B cell (primary cell): ENCODE results near the gene CPB2. TPM values are rescaled to one million over a fixed set of nuclear protein-coding genes. Genes with fewer than 3 reads are reported as not detected.

Experiments used
- ATAC-seq: fragments of 200-7000 bp; cut with Tn5 transposase; one replicate; pipeline ENCODE4 v1.10.0; 2021; ENCODE audit warnings: low read depth, mild to moderate bottlenecking, moderate number of reproducible peaks, moderate library complexity
- CTCF ChIA-PET: fragments of 350-600 bp; sonication (Branson Sonifier 250); formaldehyde crosslinking; loops from one replicate; lab custom pipeline; 2021; ENCODE audit warnings: antibody characterized with exemption, inconsistent platforms; lab: Charles Lee
- POLR2A ChIA-PET: fragments of 350-600 bp; sonication (Branson Sonifier 250); formaldehyde crosslinking; loops from one replicate; lab custom pipeline; 2021; ENCODE audit warnings: antibody characterized with exemption; lab: Charles Lee
- DNase-seq: peaks from one replicate; pipeline ENCODE4 v3.0.0; 2013
- H2AFZ ChIP-seq: 2 replicates; pipeline ENCODE4 v1.6.1; 2012; ENCODE audit warnings: mild to moderate bottlenecking, low read depth, low read length; ENCODE audit not compliant: insufficient read depth, poor library complexity, severe bottlenecking
- H3K27ac ChIP-seq, 2 donors: 1 replicate in 1 of 2; 2 replicates in 1 of 2; pipeline ENCODE4 v1.5.1; 2012 to 2013; ENCODE audit warnings: low read length in 2 of 2, mild to moderate bottlenecking in 2 of 2, moderate library complexity in 1 of 2
- H3K27me3 ChIP-seq, 4 experiments: fragments of 200-600 bp in 1 of 4; sonication (generic) in 1 of 4; replicated peaks in 1 of 4; 1 replicate in 2 of 4; 2 replicates in 2 of 4; pipeline versions ENCODE4 v1.6.1 to v1.7.0; 2013 to 2016; ENCODE audit warnings: low read length in 3 of 4, mild to moderate bottlenecking in 2 of 4, mixed read lengths in 1 of 4, moderate library complexity in 1 of 4; ENCODE audit not compliant: insufficient read depth in 4 of 4, control insufficient read depth in 3 of 4; ENCODE audit errors: control extremely low read depth in 1 of 4
- H3K36me3 ChIP-seq, 2 experiments: replicated peaks in 1 of 2; 1 replicate in 1 of 2; 2 replicates in 1 of 2; pipeline versions ENCODE4 v1.6.1 to v1.7.1; 2013; ENCODE audit warnings: low read length in 1 of 2; ENCODE audit not compliant: insufficient read depth in 2 of 2, control insufficient read depth in 1 of 2; ENCODE audit errors: control extremely low read depth in 1 of 2, extremely low read depth in 1 of 2
- H3K4me1 ChIP-seq, 2 donors: fragments of 200-600 bp in 1 of 2; sonication (generic) in 1 of 2; 1 replicate in 1 of 2; 2 replicates in 1 of 2; pipeline versions ENCODE4 v1.5.1 to v1.6.1; 2013 to 2017; ENCODE audit warnings: low read length in 2 of 2; ENCODE audit not compliant: control insufficient read depth in 2 of 2, insufficient read depth in 2 of 2
- H3K4me2 ChIP-seq: replicated peaks from 2 replicates; pipeline ENCODE3; 2012; ENCODE audit warnings: mild to moderate bottlenecking, low read depth, low read length; ENCODE audit not compliant: poor library complexity, severe bottlenecking
- H3K4me3 ChIP-seq, 5 experiments: fragments of 200-600 bp in 1 of 5; sonication (generic) in 1 of 5; 1 replicate in 3 of 5; 2 replicates in 2 of 5; pipeline versions ENCODE4 v1.5.1 to v1.7.0; 2011 to 2016; ENCODE audit warnings: low read length in 4 of 5, mild to moderate bottlenecking in 4 of 5, low read depth in 2 of 5, control low read depth in 1 of 5, moderate library complexity in 1 of 5; ENCODE audit not compliant: insufficient read depth in 1 of 5; ENCODE audit errors: control extremely low read depth in 1 of 5, extremely low read depth in 1 of 5
- H3K79me2 ChIP-seq: fragments of 200-600 bp; sonication (generic); one replicate; pipeline ENCODE4 v1.6.0; 2016; ENCODE audit warnings: low read length; ENCODE audit not compliant: control insufficient read depth, insufficient read depth
- H3K9ac ChIP-seq: fragments of 200-600 bp; sonication (generic); 2 replicates; pipeline ENCODE4 v1.6.1; 2017; ENCODE audit warnings: mild to moderate bottlenecking, low read length, moderate library complexity
- H3K9me3 ChIP-seq, 3 donors: one replicate each; pipeline versions ENCODE4 v1.6.1 to v1.7.1; 2013; ENCODE audit warnings: low read length in 2 of 3; ENCODE audit not compliant: control insufficient read depth in 2 of 3, insufficient read depth in 1 of 3; ENCODE audit errors: control extremely low read depth in 1 of 3
- H4K20me1 ChIP-seq: 2 replicates; pipeline ENCODE4 v1.6.0; 2012; ENCODE audit warnings: mild to moderate bottlenecking, low read length; ENCODE audit not compliant: insufficient read depth, control insufficient read depth, poor library complexity, severe bottlenecking
- H3K27ac Mint-ChIP-seq: one replicate; pipeline ENCODE4 v1.8.0; 2021; ENCODE audit warnings: mixed read lengths
- H3K27me3 Mint-ChIP-seq: one replicate; pipeline ENCODE4 v1.8.0; 2021; ENCODE audit warnings: mixed read lengths
- H3K4me1 Mint-ChIP-seq: one replicate; pipeline ENCODE4 v1.8.0; 2021; ENCODE audit warnings: mixed read lengths
- H3K4me3 Mint-ChIP-seq: one replicate; pipeline ENCODE4 v1.8.0; 2021; ENCODE audit warnings: mixed read lengths
- H3K9me3 Mint-ChIP-seq: one replicate; pipeline ENCODE4 v1.8.0; 2022; ENCODE audit warnings: mixed read lengths; ENCODE audit not compliant: insufficient read depth
- EZH2 ChIP-seq: IDR thresholded peaks from 2 replicates; pipeline ENCODE4 v1.6.1; 2012; ENCODE audit warnings: borderline replicate concordance, low read depth, mild to moderate bottlenecking, moderate library complexity, low read length; ENCODE audit not compliant: insufficient read depth, poor library complexity, severe bottlenecking
- WGBS: methylation state at CpG from one replicate; pipeline ENCODE4 v1.1.5; 2013; ENCODE audit warnings: missing lambda C conversion rate; ENCODE audit not compliant: insufficient coverage; 5-methylcytosine and 5-hydroxymethylcytosine counted together
- intact Hi-C: fragments of 100-400 bp; cut with micrococcal nuclease; formaldehyde crosslinking; loops from one replicate; pipeline ENCODE4 v1.10.0; 2022
- polyA plus RNA-seq: library from polyadenylated mRNA; depleted of rRNA; stranded (reverse); fragments of >200 nt; gene quantifications from 2 replicates; pipeline ENCODE4 v1.2.3, GENCODE V29; 2012
- total RNA-seq, 2 donors: library from RNA; stranded (reverse); fragments of 120-200 nt in 1 of 2; gene quantifications; 1 replicate in 1 of 2; 2 replicates in 1 of 2; pipeline versions ENCODE4 v1.2.3 to v1.2.4, GENCODE V29; 2013 to 2022
- TF ChIP-seq, protein P1 (sequence below): fragments of 200-600 bp; IDR thresholded peaks from one replicate; pipeline ENCODE4 v1.8.0; 2022; ENCODE audit warnings: antibody characterized with exemption, mild to moderate bottlenecking

CPB2 gene
- total and polyA plus RNA-seq, 2 donors (not counting 1 experiment from before 2014, with no cell fraction given), result not detected

DNA sequence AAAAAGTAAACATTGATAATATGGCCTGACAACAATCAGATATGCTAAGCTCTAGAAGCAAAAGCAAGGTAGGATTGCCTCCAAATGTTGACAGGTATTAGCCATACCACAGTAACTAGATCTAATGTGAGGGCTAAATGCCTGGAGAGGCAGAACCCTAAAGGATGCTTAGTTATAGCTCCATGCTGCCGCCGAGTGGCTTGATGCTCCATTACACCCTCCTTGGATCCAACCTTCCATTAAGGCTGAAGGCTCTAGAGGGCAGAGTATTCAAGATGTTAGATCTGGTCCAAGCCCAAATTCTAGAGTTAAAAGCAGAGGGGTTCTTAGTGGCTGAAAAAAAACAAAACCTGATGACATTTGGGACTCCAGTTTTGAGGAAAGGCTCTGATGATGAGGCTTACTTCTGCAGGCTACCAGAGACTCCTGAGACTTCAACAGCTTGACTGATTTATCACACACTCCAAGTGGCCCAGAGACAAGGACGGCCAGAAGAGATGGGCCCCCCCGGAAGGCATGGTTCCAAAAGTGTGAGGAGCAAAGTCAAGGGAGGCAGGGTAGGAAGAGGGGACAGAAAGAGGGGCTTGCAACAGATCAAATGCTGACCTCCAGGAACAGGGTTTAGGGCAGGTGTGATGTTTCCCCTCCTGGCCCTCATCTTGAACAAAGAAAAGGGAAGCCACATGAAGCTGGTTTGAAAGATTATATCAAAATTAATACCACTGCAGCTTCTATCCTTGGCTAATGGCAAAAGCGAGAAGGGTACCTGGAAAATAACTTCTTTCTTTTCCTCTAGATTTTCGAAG is 21.9 kb upstream of the CPB2 start:
- intact Hi-C loops, result loop anchor here (5.0 to 10.0 kb wide), 4 partner anchors 36 to 322 kb away; partner anchors contain the start of gene ZC3H13
- H3K9ac ChIP-seq, result no peak overlapping the region
- no peak for TF ChIP-seq EZH2
- TF ChIP-seq, protein P1, sequence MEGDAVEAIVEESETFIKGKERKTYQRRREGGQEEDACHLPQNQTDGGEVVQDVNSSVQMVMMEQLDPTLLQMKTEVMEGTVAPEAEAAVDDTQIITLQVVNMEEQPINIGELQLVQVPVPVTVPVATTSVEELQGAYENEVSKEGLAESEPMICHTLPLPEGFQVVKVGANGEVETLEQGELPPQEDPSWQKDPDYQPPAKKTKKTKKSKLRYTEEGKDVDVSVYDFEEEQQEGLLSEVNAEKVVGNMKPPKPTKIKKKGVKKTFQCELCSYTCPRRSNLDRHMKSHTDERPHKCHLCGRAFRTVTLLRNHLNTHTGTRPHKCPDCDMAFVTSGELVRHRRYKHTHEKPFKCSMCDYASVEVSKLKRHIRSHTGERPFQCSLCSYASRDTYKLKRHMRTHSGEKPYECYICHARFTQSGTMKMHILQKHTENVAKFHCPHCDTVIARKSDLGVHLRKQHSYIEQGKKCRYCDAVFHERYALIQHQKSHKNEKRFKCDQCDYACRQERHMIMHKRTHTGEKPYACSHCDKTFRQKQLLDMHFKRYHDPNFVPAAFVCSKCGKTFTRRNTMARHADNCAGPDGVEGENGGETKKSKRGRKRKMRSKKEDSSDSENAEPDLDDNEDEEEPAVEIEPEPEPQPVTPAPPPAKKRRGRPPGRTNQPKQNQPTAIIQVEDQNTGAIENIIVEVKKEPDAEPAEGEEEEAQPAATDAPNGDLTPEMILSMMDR, result peak; percentile 80
- WGBS, result no CpG with 5 or more reads among the region's 6 CpGs
- peaks cover 6% of the 10 kb centered on the region for H4K20me1 ChIP-seq
- no peak overlapping the region for H3K4me2 ChIP-seq
- Mint-ChIP-seq H3K9me3 (no peaks in the 10 kb centered on the region), H3K4me1 (peaks cover 30% of the 10 kb centered on the region), H3K27ac (peak overlapping the region; percentile 88), H3K4me3 (no peak overlapping the region), H3K27me3 (no peaks in the 10 kb centered on the region)
- no peak overlapping the region for H3K4me3 ChIP-seq
- no peaks in the 10 kb centered on the region for H3K9me3 ChIP-seq
- H2AFZ ChIP-seq, result no peak overlapping the region
- no peaks in the 10 kb centered on the region for H3K79me2 ChIP-seq
- peak; percentile 92 for ATAC-seq
- peaks cover 6 to 57% of the 10 kb centered on the region in 2 experiments for H3K36me3 ChIP-seq
- DNase-seq, result peak; percentile 74
- CTCF ChIA-PET, result interaction anchor here (0.6 to 1.7 kb wide), 29 partner anchors 8 to 616 kb away, joined by 3 to 8 read pairs (median 4); partner anchors contain the start of gene ZC3H13
- POLR2A ChIA-PET, result interaction anchor here (0.5 kb wide), 1 partner anchor 474 kb away, joined by 4 read pairs; no protein-coding TSS in a partner anchor
- H3K4me1 ChIP-seq, result peaks cover 13 to 16% of the 10 kb centered on the region in 2 donors
- no peaks in the 10 kb centered on the region for H3K27me3 ChIP-seq
- peak overlapping the region in 1 of 2 donors; percentile 78 for H3K27ac ChIP-seq

DNA sequence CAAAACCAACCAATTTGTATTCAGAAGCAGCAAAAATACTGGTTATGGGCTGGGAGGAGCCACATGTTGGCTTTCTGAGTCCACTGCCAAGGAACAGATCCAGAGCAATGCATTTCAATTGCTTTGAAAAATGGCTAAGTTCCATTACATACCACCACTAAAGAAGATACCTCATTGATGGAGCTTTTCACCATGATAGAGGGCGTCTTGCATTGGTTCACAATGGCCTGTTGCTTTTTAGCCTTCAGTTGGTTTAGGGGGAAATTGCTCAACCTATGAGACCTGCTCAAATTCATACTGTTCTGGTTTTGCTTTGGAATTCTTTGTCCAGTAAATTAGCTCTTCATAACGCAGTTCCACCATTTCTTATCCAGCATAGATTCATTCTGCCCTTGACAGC is 21.2 kb upstream of the CPB2 start:
- Mint-ChIP-seq H3K27ac (peak overlapping the region; percentile 88), H3K4me1 (peaks cover 30% of the 10 kb centered on the region), H3K4me3 (no peak overlapping the region), H3K27me3 (no peaks in the 10 kb centered on the region), H3K9me3 (no peaks in the 10 kb centered on the region)
- intact Hi-C loops, result loop anchor here (5.0 to 10.0 kb wide), 4 partner anchors 36 to 321 kb away; partner anchors contain the start of gene ZC3H13
- CTCF ChIA-PET, result interaction anchor here (0.6 to 1.7 kb wide), 27 partner anchors 11 to 567 kb away, joined by 3 to 8 read pairs (median 4); partner anchors contain the start of gene ZC3H13
- H3K27me3 ChIP-seq, result no peaks in the 10 kb centered on the region
- H4K20me1 ChIP-seq, result peaks cover 6% of the 10 kb centered on the region
- peaks cover 6 to 50% of the 10 kb centered on the region in 2 experiments for H3K36me3 ChIP-seq
- H3K9me3 ChIP-seq, result no peaks in the 10 kb centered on the region
- TF ChIP-seq, protein P1, result no peak
- TF ChIP-seq EZH2, result no peak
- no peak overlapping the region for H3K4me3 ChIP-seq
- H3K4me2 ChIP-seq, result no peak overlapping the region
- WGBS, result no CpG with 5 or more reads among the region's 2 CpGs
- POLR2A ChIA-PET, result no interaction called here
- H3K27ac ChIP-seq, result peak overlapping the region in 1 of 2 donors; percentile 78
- H3K79me2 ChIP-seq, result no peaks in the 10 kb centered on the region
- DNase-seq (no peak), ATAC-seq (no peak)
- H3K4me1 ChIP-seq, result peaks cover 13 to 16% of the 10 kb centered on the region in 2 donors
- no peak overlapping the region for H2AFZ ChIP-seq
- no peak overlapping the region for H3K9ac ChIP-seq
